Neural cell (in vitro differentiated cells): ENCODE results near the gene ELMOD1. TPM values are rescaled to one million over a fixed set of nuclear protein-coding genes. Genes with fewer than 3 reads are reported as not detected.

ENCODE experiments used
- H2AFZ ChIP-seq: fragments of 200-600, 300-800 bp; sonication (generic), shearing (Covaris generic); 2 replicates; pipeline ENCODE4 v1.6.0; 2014; ENCODE audit warnings: low read depth, mild to moderate bottlenecking, antibody characterized with exemption, low read length, moderate library complexity
- H3F3A ChIP-seq: fragments of 200-600 bp; shearing (Covaris generic); 2 replicates; pipeline ENCODE4 v1.6.1; 2016; ENCODE audit warnings: mild to moderate bottlenecking, moderate library complexity, mixed read lengths, antibody characterized with exemption, low read length; ENCODE audit not compliant: insufficient read depth, poor library complexity, severe bottlenecking
- H3K27ac ChIP-seq: fragments of 200-600, 300-800 bp; sonication (generic), shearing (Covaris generic); 2 replicates; pipeline ENCODE4 v1.5.1; 2014; ENCODE audit warnings: mild to moderate bottlenecking, low read length, moderate library complexity
- H3K27me3 ChIP-seq: fragments of 300-800, 200-600 bp; sonication (generic), shearing (Covaris generic); 2 replicates; pipeline ENCODE4 v1.6.0; 2014; ENCODE audit warnings: mild to moderate bottlenecking, low read depth, low read length, moderate library complexity; ENCODE audit not compliant: insufficient read depth
- H3K36me3 ChIP-seq: fragments of 300-800, 200-600 bp; sonication (generic), shearing (Covaris generic); 2 replicates; pipeline ENCODE4 v1.5.1; 2014; ENCODE audit warnings: mild to moderate bottlenecking, antibody characterized with exemption, low read length, moderate library complexity; ENCODE audit not compliant: insufficient read depth
- H3K4me2 ChIP-seq: fragments of 300-800, 200-600 bp; sonication (generic), shearing (Covaris generic); 2 replicates; pipeline ENCODE4 v1.6.0; 2014; ENCODE audit warnings: mild to moderate bottlenecking, low read length
- H3K4me3 ChIP-seq: fragments of 300-800, 200-600 bp; sonication (generic), shearing (Covaris generic); 2 replicates; pipeline ENCODE4 v1.5.1; 2014; ENCODE audit warnings: mild to moderate bottlenecking, low read length, moderate library complexity
- H3K79me2 ChIP-seq: fragments of 200-600 bp; shearing (Covaris generic); replicated peaks from 2 replicates; pipeline ENCODE4 v1.6.0; 2014; ENCODE audit warnings: mild to moderate bottlenecking, low read length, moderate library complexity; ENCODE audit not compliant: insufficient read depth
- H3K9ac ChIP-seq: fragments of 300-800, 200-600 bp; sonication (generic), shearing (Covaris generic); 2 replicates; pipeline ENCODE4 v1.6.1; 2016; ENCODE audit warnings: mild to moderate bottlenecking, low read length, mixed read lengths
- H3K9me2 ChIP-seq: fragments of 200-600 bp; shearing (Covaris generic); 2 replicates; pipeline ENCODE4 v1.6.1; 2016; ENCODE audit warnings: mild to moderate bottlenecking, low read length, mixed read lengths; ENCODE audit not compliant: insufficient read depth
- H3K9me3 ChIP-seq: fragments of 200-600, 300-800 bp; sonication (generic), shearing (Covaris generic); 2 replicates; pipeline ENCODE4 v1.6.1; 2016; ENCODE audit warnings: mild to moderate bottlenecking, mixed run types, low read length, moderate library complexity, mixed read lengths
- H4K20me1 ChIP-seq: fragments of 200-600 bp; shearing (Covaris generic); 2 replicates; pipeline ENCODE4 v1.6.1; 2016; ENCODE audit warnings: mild to moderate bottlenecking, mixed run types; ENCODE audit not compliant: insufficient read depth
- CTCF ChIP-seq: fragments of 450-650 bp; IDR thresholded peaks from 2 replicates; pipeline ENCODE4 v1.5.1; 2014; ENCODE audit warnings: antibody characterized with exemption, mild to moderate bottlenecking, moderate library complexity; ENCODE audit not compliant: poor library complexity, severe bottlenecking
- EP300 ChIP-seq: fragments of 450-650 bp; conservative IDR thresholded peaks from 2 replicates; pipeline ENCODE4 v1.6.1; 2014; ENCODE audit warnings: antibody characterized with exemption, mild to moderate bottlenecking, moderate library complexity; ENCODE audit not compliant: poor library complexity, severe bottlenecking
- EZH2 ChIP-seq: fragments of 200-600, 300-800 bp; shearing (Covaris generic), sonication (generic); IDR thresholded peaks from 2 replicates; pipeline ENCODE4 v1.6.1; 2014; ENCODE audit warnings: antibody characterized with exemption, low read length, borderline replicate concordance, mild to moderate bottlenecking; ENCODE audit not compliant: insufficient read depth, poor library complexity, severe bottlenecking
- MXI1 ChIP-seq: fragments of 450-650 bp; conservative IDR thresholded peaks from 2 replicates; pipeline ENCODE4 v1.6.1; 2014; ENCODE audit warnings: antibody characterized with exemption, mild to moderate bottlenecking; ENCODE audit not compliant: poor library complexity, severe bottlenecking
- POLR2AphosphoS5 ChIP-seq: IDR thresholded peaks from 2 replicates; pipeline ENCODE4 v1.6.1; 2012
- RAD21 ChIP-seq: fragments of 450-650 bp; conservative IDR thresholded peaks from 2 replicates; pipeline ENCODE4 v1.6.1; 2014; ENCODE audit warnings: antibody characterized with exemption, mild to moderate bottlenecking, moderate library complexity
- SMC3 ChIP-seq: fragments of 450-650 bp; conservative IDR thresholded peaks from 2 replicates; pipeline ENCODE4 v1.6.1; 2014; ENCODE audit warnings: antibody characterized with exemption, mild to moderate bottlenecking, moderate library complexity; ENCODE audit not compliant: poor library complexity
- TAF1 ChIP-seq: IDR thresholded peaks from 2 replicates; pipeline ENCODE4 v1.6.1; 2012; ENCODE audit warnings: low read depth
- polyA plus RNA-seq: library from polyadenylated mRNA; depleted of rRNA; stranded (reverse); fragments of >200 nt; gene quantifications from 2 replicates; pipeline ENCODE4 v1.2.3, GENCODE V29; 2014
- TF ChIP-seq, protein P1 (sequence below): IDR thresholded peaks from 2 replicates; pipeline ENCODE4 v1.6.1; 2012; ENCODE audit warnings: borderline replicate concordance

The ELMOD1 gene
- polyA plus RNA-seq, 1 donor from 2014 or later = 12.5 TPM

DNA sequence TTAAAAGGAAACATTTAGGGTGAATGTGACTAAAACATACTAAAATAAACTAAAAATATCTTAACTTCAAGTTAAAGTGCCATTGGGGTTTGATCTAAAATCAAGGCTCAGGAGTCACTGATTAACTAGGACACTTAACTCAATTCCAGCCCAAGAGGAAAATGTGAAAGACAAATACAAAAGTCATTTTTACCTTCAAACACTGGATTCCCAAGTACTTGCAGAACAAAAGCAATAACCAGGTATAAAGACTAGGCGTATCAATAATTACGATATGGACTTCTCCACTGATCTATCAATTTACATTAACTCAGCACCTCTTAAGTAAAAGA lies 41.0 kb upstream of the ELMOD1 start:
- Histone ChIP-seq H3F3A (no peaks in the 10 kb centered on the region), H3K4me2 (no peak overlapping the region), H3K79me2 (no peaks in the 10 kb centered on the region), H3K36me3 (peaks cover 4% of the 10 kb centered on the region), H4K20me1 (no peaks in the 10 kb centered on the region), H3K9me2 (no peaks in the 10 kb centered on the region), H2AFZ (no peak overlapping the region), H3K4me3 (no peak overlapping the region), H3K27me3 (no peaks in the 10 kb centered on the region), H3K9me3 (no peaks in the 10 kb centered on the region), H3K27ac (no peak overlapping the region), H3K9ac (no peak overlapping the region)
- TF ChIP-seq POLR2AphosphoS5 = no peak
- TF ChIP-seq MXI1 = no peak
- no peak for TF ChIP-seq RAD21
- no peak for TF ChIP-seq EZH2
- no peak for TF ChIP-seq SMC3
- no peak for TF ChIP-seq EP300
- no peak for TF ChIP-seq TAF1
- TF ChIP-seq, protein P1, sequence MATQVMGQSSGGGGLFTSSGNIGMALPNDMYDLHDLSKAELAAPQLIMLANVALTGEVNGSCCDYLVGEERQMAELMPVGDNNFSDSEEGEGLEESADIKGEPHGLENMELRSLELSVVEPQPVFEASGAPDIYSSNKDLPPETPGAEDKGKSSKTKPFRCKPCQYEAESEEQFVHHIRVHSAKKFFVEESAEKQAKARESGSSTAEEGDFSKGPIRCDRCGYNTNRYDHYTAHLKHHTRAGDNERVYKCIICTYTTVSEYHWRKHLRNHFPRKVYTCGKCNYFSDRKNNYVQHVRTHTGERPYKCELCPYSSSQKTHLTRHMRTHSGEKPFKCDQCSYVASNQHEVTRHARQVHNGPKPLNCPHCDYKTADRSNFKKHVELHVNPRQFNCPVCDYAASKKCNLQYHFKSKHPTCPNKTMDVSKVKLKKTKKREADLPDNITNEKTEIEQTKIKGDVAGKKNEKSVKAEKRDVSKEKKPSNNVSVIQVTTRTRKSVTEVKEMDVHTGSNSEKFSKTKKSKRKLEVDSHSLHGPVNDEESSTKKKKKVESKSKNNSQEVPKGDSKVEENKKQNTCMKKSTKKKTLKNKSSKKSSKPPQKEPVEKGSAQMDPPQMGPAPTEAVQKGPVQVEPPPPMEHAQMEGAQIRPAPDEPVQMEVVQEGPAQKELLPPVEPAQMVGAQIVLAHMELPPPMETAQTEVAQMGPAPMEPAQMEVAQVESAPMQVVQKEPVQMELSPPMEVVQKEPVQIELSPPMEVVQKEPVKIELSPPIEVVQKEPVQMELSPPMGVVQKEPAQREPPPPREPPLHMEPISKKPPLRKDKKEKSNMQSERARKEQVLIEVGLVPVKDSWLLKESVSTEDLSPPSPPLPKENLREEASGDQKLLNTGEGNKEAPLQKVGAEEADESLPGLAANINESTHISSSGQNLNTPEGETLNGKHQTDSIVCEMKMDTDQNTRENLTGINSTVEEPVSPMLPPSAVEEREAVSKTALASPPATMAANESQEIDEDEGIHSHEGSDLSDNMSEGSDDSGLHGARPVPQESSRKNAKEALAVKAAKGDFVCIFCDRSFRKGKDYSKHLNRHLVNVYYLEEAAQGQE = no peak
- no peak for TF ChIP-seq CTCF

GRCh38 chr11:107550304-107550703 lies 40.6 kb upstream of the ELMOD1 start:
- no peak overlapping the region for H3K27ac ChIP-seq
- H3K9me3 ChIP-seq = no peaks in the 10 kb centered on the region
- H3F3A ChIP-seq = no peaks in the 10 kb centered on the region
- no peaks in the 10 kb centered on the region for H3K79me2 ChIP-seq
- TF ChIP-seq EZH2 = no peak
- TF ChIP-seq SMC3 = no peak
- TF ChIP-seq CTCF = no peak
- no peak for TF ChIP-seq EP300
- TF ChIP-seq RAD21 = no peak
- TF ChIP-seq, protein P1 = no peak
- no peaks in the 10 kb centered on the region for H4K20me1 ChIP-seq
- peaks cover 4% of the 10 kb centered on the region for H3K36me3 ChIP-seq
- H3K9me2 ChIP-seq = no peaks in the 10 kb centered on the region
- H3K4me2 ChIP-seq = no peak overlapping the region
- no peak overlapping the region for H3K4me3 ChIP-seq
- H3K9ac ChIP-seq = no peak overlapping the region
- no peaks in the 10 kb centered on the region for H3K27me3 ChIP-seq
- H2AFZ ChIP-seq = no peak overlapping the region
